A549 (cell line): ENCODE results near the gene ZSWIM3.

Source experiments
- BCL3 ChIP-seq: fragments of >200 bp; sonication (Bioruptor Twin); formaldehyde crosslinking; IDR thresholded peaks from 3 replicates; pipeline ENCODE4 v1.6.1; 2016
- CEBPB ChIP-seq, 2 experiments: fragments of >200 bp in 1 of 2; sonication (Bioruptor Twin) in 1 of 2; formaldehyde crosslinking in 1 of 2; IDR thresholded peaks; 2 replicates each; pipeline ENCODE4 v1.6.1; 2012 to 2016
- CHD4 ChIP-seq: fragments of 200-600 bp; sonication (generic); IDR thresholded peaks from 2 replicates; pipeline ENCODE4 v1.6.1; 2016; ENCODE audit warnings: antibody characterized with exemption, mild to moderate bottlenecking, borderline replicate concordance
- HOXA7 ChIP-seq: fragments of 250-450 bp; sonication (Bioruptor Pico); IDR thresholded peaks from 2 replicates; pipeline ENCODE4 v1.5.0; 2020; ENCODE audit warnings: mild to moderate bottlenecking, moderate library complexity
- KDM5A ChIP-seq: fragments of 200-600 bp; sonication (generic); IDR thresholded peaks from 2 replicates; pipeline ENCODE4 v1.6.1; 2016; ENCODE audit warnings: antibody characterized with exemption, mild to moderate bottlenecking
- POLR2A ChIP-seq: IDR thresholded peaks from 2 replicates; pipeline ENCODE4 v1.6.1; 2012; ENCODE audit warnings: mild to moderate bottlenecking, low read length
- REST ChIP-seq: fragments of 200-600 bp; sonication (generic); IDR thresholded peaks from 2 replicates; pipeline ENCODE4 v1.6.1; 2016; ENCODE audit warnings: antibody characterized with exemption, mild to moderate bottlenecking, moderate library complexity
- TP53 ChIP-seq: fragments of 250-450 bp; sonication (Bioruptor Pico); IDR thresholded peaks from 2 replicates; pipeline ENCODE4 v1.5.0; 2021; ENCODE audit warnings: mild to moderate bottlenecking, moderate library complexity
- TF ChIP-seq, protein P1 (sequence below): fragments of >200 bp; sonication (Bioruptor Twin); formaldehyde crosslinking; IDR thresholded peaks from 3 replicates; pipeline ENCODE4 v1.5.1; 2016
- TF ChIP-seq, protein P2 (sequence below): fragments of 450-650 bp; IDR thresholded peaks from 2 replicates; pipeline ENCODE4 v1.6.1; 2014; ENCODE audit warnings: antibody characterized with exemption

DNA sequence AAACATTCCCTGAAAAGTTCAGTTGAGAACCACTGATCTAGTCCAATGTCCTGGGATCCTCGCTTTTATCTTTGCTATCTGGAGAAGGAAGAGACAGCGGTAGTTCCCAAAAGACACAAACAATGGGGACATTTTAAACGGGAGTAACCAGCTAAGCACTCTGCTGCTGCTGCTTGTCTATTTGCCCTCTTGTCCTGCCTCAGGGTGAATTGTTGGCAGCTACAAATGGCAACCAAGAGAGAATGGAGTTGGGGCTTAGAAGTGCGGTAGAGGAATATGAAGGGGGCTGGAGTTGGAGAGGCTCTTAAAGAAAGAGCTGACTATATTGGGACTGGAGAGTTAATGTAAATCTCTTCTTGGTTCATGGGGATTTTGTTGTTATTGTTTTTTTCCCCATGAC is 17.2 kb downstream of the ZSWIM3 start:
- TF ChIP-seq POLR2A (no peak), REST (no peak), CEBPB (IDR thresholded peaks at IDR 0.05) (no peak), KDM5A (no peak), TP53 (CRISPR knock-in tag) (no peak), CHD4 (no peak), BCL3 (no peak), HOXA7 (no peak)
- TF ChIP-seq, protein P1, sequence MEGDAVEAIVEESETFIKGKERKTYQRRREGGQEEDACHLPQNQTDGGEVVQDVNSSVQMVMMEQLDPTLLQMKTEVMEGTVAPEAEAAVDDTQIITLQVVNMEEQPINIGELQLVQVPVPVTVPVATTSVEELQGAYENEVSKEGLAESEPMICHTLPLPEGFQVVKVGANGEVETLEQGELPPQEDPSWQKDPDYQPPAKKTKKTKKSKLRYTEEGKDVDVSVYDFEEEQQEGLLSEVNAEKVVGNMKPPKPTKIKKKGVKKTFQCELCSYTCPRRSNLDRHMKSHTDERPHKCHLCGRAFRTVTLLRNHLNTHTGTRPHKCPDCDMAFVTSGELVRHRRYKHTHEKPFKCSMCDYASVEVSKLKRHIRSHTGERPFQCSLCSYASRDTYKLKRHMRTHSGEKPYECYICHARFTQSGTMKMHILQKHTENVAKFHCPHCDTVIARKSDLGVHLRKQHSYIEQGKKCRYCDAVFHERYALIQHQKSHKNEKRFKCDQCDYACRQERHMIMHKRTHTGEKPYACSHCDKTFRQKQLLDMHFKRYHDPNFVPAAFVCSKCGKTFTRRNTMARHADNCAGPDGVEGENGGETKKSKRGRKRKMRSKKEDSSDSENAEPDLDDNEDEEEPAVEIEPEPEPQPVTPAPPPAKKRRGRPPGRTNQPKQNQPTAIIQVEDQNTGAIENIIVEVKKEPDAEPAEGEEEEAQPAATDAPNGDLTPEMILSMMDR, result no peak
- TF ChIP-seq, protein P2, sequence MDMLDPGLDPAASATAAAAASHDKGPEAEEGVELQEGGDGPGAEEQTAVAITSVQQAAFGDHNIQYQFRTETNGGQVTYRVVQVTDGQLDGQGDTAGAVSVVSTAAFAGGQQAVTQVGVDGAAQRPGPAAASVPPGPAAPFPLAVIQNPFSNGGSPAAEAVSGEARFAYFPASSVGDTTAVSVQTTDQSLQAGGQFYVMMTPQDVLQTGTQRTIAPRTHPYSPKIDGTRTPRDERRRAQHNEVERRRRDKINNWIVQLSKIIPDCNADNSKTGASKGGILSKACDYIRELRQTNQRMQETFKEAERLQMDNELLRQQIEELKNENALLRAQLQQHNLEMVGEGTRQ, result no peak
